GM13977 (cell line): Measurements from ENCODE around the gene GJC3.
A peak's percentile ranks its signal among the peaks of the same experiment; 100 is the strongest.
"Not testable (repeated sequence)": the region's sequence is repeated elsewhere in the genome, so short reads cannot be mapped to it uniquely, and the experiment has no call there.

Experiments used
- DNase-seq: peaks from one replicate; pipeline ENCODE4 v3.0.0; 2012; ENCODE audit warnings: low spot score
- CTCF ChIP-seq: IDR thresholded peaks from 2 replicates; pipeline ENCODE4 v1.5.1; 2012; ENCODE audit warnings: mild to moderate bottlenecking, control low read depth; ENCODE audit not compliant: insufficient read depth; ENCODE audit errors: extremely low read depth, missing control alignments
- in situ Hi-C: fragments of 300-500 bp; cut with MboI; formaldehyde crosslinking; loops from one replicate; pipeline ENCODE4 v1.12.0; 2022; ENCODE audit warnings: low sequenced_read_pairs, low pct_unique_long_range_greater_than_20kb, mixed read lengths, inconsistent platforms; ENCODE audit not compliant: unreplicated experiment

The GJC3 gene

GRCh38 chr7:99928994-99929729 is at the start of gene GJC3:
Gene GJC3 (minus strand): TSS chr7:99929620. CDS start chr7:99929620, 0 bp downstream.
- DNase-seq, result peak; percentile 48
- peak; percentile 33 for TF ChIP-seq CTCF
- in situ Hi-C loops, result no loop called here

- no peak for DNase-seq
- in situ Hi-C loops, result no loop called here
- no peak for TF ChIP-seq CTCF
Observed at GRCh38 chr7:99976626-99977025, 47.2 kb upstream of the GJC3 start.

- no peak for TF ChIP-seq CTCF
- in situ Hi-C loops, result no loop called here
- no peak for DNase-seq
Observed at GRCh38 chr7:99975782-99976521, 46.5 kb upstream of the GJC3 start, which contains the start of gene AZGP1. Gene AZGP1 (minus strand): TSS chr7:99976031. CDS start chr7:99976020, 11 bp downstream.

GRCh38 chr7:99974681-99975080 is 45.3 kb upstream of the GJC3 start:
- no peak for DNase-seq
- in situ Hi-C loops, result no loop called here
- TF ChIP-seq CTCF, result no peak

- DNase-seq, in situ Hi-C loops: not testable (repeated sequence)
Observed at GRCh38 chr7:99973817-99974216, 44.4 kb upstream of the GJC3 start.

GRCh38 chr7:99971242-99971641 is 41.8 kb upstream of the GJC3 start:
- in situ Hi-C loops, result no loop called here

GRCh38 chr7:99969813-99970212 is 40.4 kb upstream of the GJC3 start:
- DNase-seq, in situ Hi-C loops: not testable (repeated sequence)

More at GRCh38 chr7:99971242-99971641, 41.8 kb upstream of the GJC3 start:
- TF ChIP-seq CTCF, result no peak
- no peak for DNase-seq
